MCF 10A (cell line): Measurements from ENCODE around the gene GAB3. TPM values are rescaled to one million over a fixed set of nuclear protein-coding genes. Genes with fewer than 3 reads are reported as not detected.

ENCODE experiments used
- BruUV-seq: library from RNA; stranded (reverse); fragments of 400-500 nt; replicated peaks from 2 replicates; lab custom pipeline; 2021; lab: Mats Ljungman, UMichigan
- CTCF ChIA-PET: fragments of 300-600 bp; sonication (Branson Sonifier 250); formaldehyde crosslinking; extraction: SDS; loops from one replicate; lab custom pipeline; 2021; ENCODE audit warnings: antibody characterized with exemption, inconsistent platforms; lab: Yijun Ruan, JAX
- POLR2A ChIA-PET: fragments of 300-600, 350-650 bp; sonication (Branson Sonifier 250); formaldehyde crosslinking; extraction: SDS; loops from one replicate; lab custom pipeline; 2020; ENCODE audit warnings: antibody characterized with exemption, inconsistent platforms; lab: Yijun Ruan, JAX
- DNase-seq: peaks from one replicate; pipeline ENCODE4 v3.0.0-alpha.2; 2018; ENCODE audit not compliant: unreplicated experiment
- H3K27ac Mint-ChIP-seq: one replicate; pipeline ENCODE4 v1.8.0; 2022; ENCODE audit warnings: mild to moderate bottlenecking, low read depth, mixed read lengths; ENCODE audit not compliant: unreplicated experiment
- H3K27me3 Mint-ChIP-seq: one replicate; pipeline ENCODE4 v1.8.0; 2022; ENCODE audit warnings: mixed read lengths; ENCODE audit not compliant: insufficient read depth, unreplicated experiment
- H3K36me3 Mint-ChIP-seq: one replicate; pipeline ENCODE4 v1.8.0; 2022; ENCODE audit warnings: mild to moderate bottlenecking, moderate library complexity, mixed read lengths; ENCODE audit not compliant: insufficient read depth, unreplicated experiment
- H3K4me1 Mint-ChIP-seq: one replicate; pipeline ENCODE4 v1.8.0; 2022; ENCODE audit warnings: mixed read lengths; ENCODE audit not compliant: insufficient read depth, unreplicated experiment
- H3K4me3 Mint-ChIP-seq: one replicate; pipeline ENCODE4 v1.8.0; 2022; ENCODE audit warnings: mild to moderate bottlenecking, moderate library complexity, mixed read lengths; ENCODE audit not compliant: unreplicated experiment
- H3K9me3 Mint-ChIP-seq: one replicate; pipeline ENCODE4 v1.8.0; 2022; ENCODE audit warnings: mixed read lengths; ENCODE audit not compliant: unreplicated experiment
- CTCF ChIP-seq: fragments of 200-600 bp; IDR thresholded peaks from one replicate; pipeline ENCODE4 v1.8.0; 2022; ENCODE audit warnings: antibody characterized with exemption, mild to moderate bottlenecking; ENCODE audit not compliant: unreplicated experiment
- intact Hi-C: fragments of 100-400 bp; cut with micrococcal nuclease; formaldehyde crosslinking; loops from 2 replicates; pipeline ENCODE4 v1.14.1; 2022
- total RNA-seq: library from RNA; stranded (reverse); gene quantifications from 2 replicates; pipeline ENCODE4 v1.2.3, GENCODE V29; 2022

Gene GAB3
- total RNA-seq, 1 experiment from 2014 or later, result 2.1 TPM

DNA sequence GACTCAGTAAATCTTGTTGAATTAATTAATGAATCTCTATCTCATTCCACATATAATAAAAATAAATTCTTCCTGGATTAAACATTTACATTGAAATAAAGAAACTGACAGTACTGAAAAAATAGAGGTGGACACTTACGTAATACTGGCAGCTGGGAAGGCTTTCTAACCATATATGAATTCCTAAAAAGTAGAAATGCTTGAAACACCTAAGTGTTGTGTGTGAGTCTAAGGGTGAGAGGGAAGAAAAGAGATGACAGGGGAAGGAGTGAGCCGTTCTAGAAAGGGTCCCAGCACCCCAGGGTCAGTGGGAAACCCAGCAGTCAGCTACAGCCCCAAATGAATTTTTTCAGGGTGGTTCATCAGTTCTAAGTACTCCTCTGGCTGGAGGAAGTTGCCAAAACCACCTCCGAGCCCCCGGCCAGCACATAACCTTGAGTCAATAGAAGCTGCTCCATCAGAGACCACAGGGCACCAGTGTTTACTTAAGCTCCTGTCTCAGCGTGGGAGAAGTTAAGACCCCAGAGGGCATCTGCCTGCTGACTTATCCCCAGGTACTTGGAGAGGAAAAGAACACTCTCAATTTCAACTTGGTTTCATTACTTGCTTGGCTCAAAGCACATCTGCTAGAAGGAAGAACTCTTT, 18.3 kb downstream of the GAB3 start:
- peaks cover 92% of the 10 kb centered on the region for H3K4me1 Mint-ChIP-seq
- H3K36me3 Mint-ChIP-seq, result no peaks in the 10 kb centered on the region
- ChIA-PET CTCF (interaction anchor here (0.9 to 6.1 kb wide), 3 partner anchors 14 to 19 kb away, joined by 3 to 62 read pairs (median 35); no protein-coding TSS in a partner anchor), POLR2A (interaction anchor here (1.3 to 5.8 kb wide), 4 partner anchors 13 to 132 kb away, joined by 3 to 37 read pairs (median 20); partner anchors contain the start of gene GAB3)
- no peak overlapping the region for H3K4me3 Mint-ChIP-seq
- BruUV-seq, result no TSS peak
- intact Hi-C loops, result no loop called here
- H3K27ac Mint-ChIP-seq, result peak overlapping the region; percentile 77
- no peak for TF ChIP-seq CTCF
- peak; percentile 85 for DNase-seq
- H3K27me3 Mint-ChIP-seq, result no peaks in the 10 kb centered on the region
- no peaks in the 10 kb centered on the region for H3K9me3 Mint-ChIP-seq

DNA sequence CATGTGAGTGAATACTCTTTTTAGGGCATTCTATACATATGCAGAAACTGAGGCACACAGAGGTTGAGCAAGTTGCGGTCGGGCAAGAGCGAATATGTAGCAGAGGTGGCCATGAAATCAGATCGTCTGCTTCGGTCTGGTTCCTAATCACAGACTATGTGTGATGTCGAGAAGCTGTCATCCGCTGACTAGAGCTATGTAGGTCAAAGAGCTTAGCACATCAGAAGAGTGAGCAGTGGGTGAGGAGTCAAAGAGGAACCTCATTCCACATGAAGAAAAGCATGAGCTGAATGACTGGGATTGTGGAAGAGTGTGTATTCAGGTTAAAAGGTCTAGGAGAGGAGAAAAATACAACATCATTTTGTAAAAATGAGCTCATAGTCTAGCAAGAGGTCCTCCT, 19.0 kb downstream of the GAB3 start:
- CTCF ChIA-PET, result interaction anchor here (0.9 to 6.1 kb wide), 3 partner anchors 14 to 19 kb away, joined by 3 to 62 read pairs (median 35); no protein-coding TSS in a partner anchor
- H3K27me3 Mint-ChIP-seq, result no peaks in the 10 kb centered on the region
- POLR2A ChIA-PET, result interaction anchor here (1.2 to 5.8 kb wide), 5 partner anchors 12 to 132 kb away, joined by 3 to 37 read pairs (median 3); partner anchors contain the start of gene GAB3
- H3K27ac Mint-ChIP-seq, result peak overlapping the region; percentile 77
- H3K4me1 Mint-ChIP-seq, result peaks cover 90% of the 10 kb centered on the region
- DNase-seq, result no peak
- BruUV-seq, result no TSS peak
- no peaks in the 10 kb centered on the region for H3K36me3 Mint-ChIP-seq
- no peak overlapping the region for H3K4me3 Mint-ChIP-seq
- no peaks in the 10 kb centered on the region for H3K9me3 Mint-ChIP-seq
- intact Hi-C loops, result no loop called here
- TF ChIP-seq CTCF, result no peak

DNA sequence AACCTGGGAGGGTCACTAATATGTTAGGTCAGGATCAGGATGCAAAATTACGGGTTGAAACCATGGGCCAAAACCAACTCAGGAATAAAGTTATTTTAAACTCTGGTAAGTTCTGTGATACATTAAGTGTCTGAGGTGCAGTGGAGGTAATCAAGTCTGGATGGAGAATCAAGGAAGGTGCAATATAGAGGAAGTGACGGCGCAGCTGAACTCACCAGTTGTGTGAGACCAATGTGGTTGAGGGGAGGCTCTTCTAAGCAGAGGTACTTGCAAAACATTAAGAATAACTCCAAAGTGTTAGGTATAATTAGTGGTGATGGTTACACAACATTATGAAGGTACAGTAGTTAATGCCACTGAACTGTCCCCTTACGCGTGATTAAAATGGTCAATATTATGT, 19.7 kb downstream of the GAB3 start:
- Mint-ChIP-seq H3K4me3 (peak overlapping the region; percentile 39), H3K9me3 (no peaks in the 10 kb centered on the region), H3K4me1 (peaks cover 91% of the 10 kb centered on the region), H3K36me3 (no peaks in the 10 kb centered on the region), H3K27me3 (no peaks in the 10 kb centered on the region), H3K27ac (peak overlapping the region; percentile 75)
- DNase-seq, result no peak
- BruUV-seq, result no TSS peak
- TF ChIP-seq CTCF, result no peak
- ChIA-PET POLR2A (interaction anchor here (0.8 to 5.8 kb wide), 4 partner anchors 11 to 30 kb away, joined by 3 to 37 read pairs (median 20); partner anchors contain the start of gene GAB3), CTCF (interaction anchor here (0.5 to 6.1 kb wide), 5 partner anchors 13 to 187 kb away, joined by 3 to 62 read pairs (median 5); no protein-coding TSS in a partner anchor)
- intact Hi-C loops, result no loop called here

DNA sequence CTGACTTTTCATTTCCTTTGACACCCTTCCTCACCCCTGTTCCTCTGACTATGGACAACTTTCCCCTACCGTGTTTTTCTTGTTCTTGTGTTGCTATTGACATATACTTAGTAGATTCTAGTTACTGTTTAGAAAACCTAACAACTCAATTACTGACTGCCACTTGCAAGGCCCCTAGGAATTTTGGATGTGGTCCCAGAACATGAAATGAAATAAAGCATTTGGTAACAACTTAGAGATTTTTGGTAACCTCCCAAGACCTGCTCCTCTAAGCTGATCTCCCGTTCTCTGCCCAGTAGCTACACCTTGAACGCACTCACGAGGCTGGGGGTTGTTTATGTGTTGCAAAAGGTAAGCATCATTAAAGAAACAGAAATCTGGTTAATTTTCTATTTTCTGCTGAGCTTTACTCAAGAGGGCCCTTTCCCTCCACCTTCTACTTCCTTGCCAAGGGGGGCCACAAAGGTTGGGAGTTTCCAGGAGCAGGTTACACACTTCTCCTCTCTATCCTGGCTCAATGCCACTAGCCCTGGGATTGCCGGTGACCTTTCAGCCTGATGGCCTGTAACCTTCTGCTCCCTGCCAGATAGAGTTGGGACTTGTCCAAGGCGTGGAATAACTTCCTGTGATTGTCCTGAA, 20.5 kb downstream of the GAB3 start:
- ChIA-PET CTCF (interaction anchor here (0.5 to 6.1 kb wide), 6 partner anchors 12 to 187 kb away, joined by 3 to 62 read pairs (median 4); no protein-coding TSS in a partner anchor), POLR2A (interaction anchor here (0.6 to 5.8 kb wide), 12 partner anchors 11 to 134 kb away, joined by 3 to 37 read pairs (median 3); partner anchors contain the start of gene GAB3)
- no TSS peak for BruUV-seq
- intact Hi-C loops, result no loop called here
- no peak for TF ChIP-seq CTCF
- Mint-ChIP-seq H3K36me3 (no peaks in the 10 kb centered on the region), H3K9me3 (no peaks in the 10 kb centered on the region), H3K4me1 (peaks cover 91% of the 10 kb centered on the region), H3K27me3 (no peaks in the 10 kb centered on the region), H3K4me3 (peak overlapping the region; percentile 39), H3K27ac (peak overlapping the region; percentile 75)
- peak; percentile 93 for DNase-seq
